Uterus (tissue), 4 donors: ENCODE results near the gene MORC3. TPM values are rescaled to one million over a fixed set of nuclear protein-coding genes. Genes with fewer than 3 reads are reported as not detected.

ENCODE experiments used
- DNase-seq, 2 donors: peaks; one replicate each; pipeline ENCODE4 v3.0.0-alpha.2; 2019 to 2020
- H3K27ac ChIP-seq, 2 donors: fragments of 200-600 bp; sonication (generic); 1 replicate in 1 of 2; 2 replicates in 1 of 2; pipeline ENCODE4 v1.5.1; 2016 to 2018
- H3K27me3 ChIP-seq, 2 donors: fragments of 200-600 bp; sonication (generic); one replicate each; pipeline ENCODE4 v1.5.1; 2018 to 2019; ENCODE audit warnings: control low read depth in 1 of 2
- H3K36me3 ChIP-seq, 2 donors: fragments of 200-600 bp; sonication (generic); one replicate each; pipeline ENCODE4 v1.5.1; 2019; ENCODE audit warnings: control low read depth in 1 of 2
- H3K4me1 ChIP-seq, 2 donors: fragments of 200-600 bp; sonication (generic); one replicate each; pipeline ENCODE4 v1.5.1; 2018 to 2019; ENCODE audit warnings: control low read depth in 1 of 2
- H3K4me3 ChIP-seq, 2 donors: fragments of 200-600 bp; sonication (generic); 1 replicate in 1 of 2; 2 replicates in 1 of 2; pipeline ENCODE4 v1.5.1; 2018 to 2019; ENCODE audit warnings: mild to moderate bottlenecking in 1 of 2
- H3K9me3 ChIP-seq, 2 donors: fragments of 200-600 bp; sonication (generic); one replicate each; pipeline ENCODE4 v1.5.1; 2019; ENCODE audit warnings: control low read depth in 1 of 2
- CTCF ChIP-seq, 4 experiments: fragments of 200-600 bp in 2 of 4; fragments of 450-650 bp in 2 of 4; sonication (generic) in 2 of 4; IDR thresholded peaks; one replicate each; pipeline ENCODE4 v1.5.1; 2016 to 2019; ENCODE audit warnings: antibody characterized with exemption in 4 of 4, mild to moderate bottlenecking in 2 of 4, moderate library complexity in 1 of 4
- POLR2A ChIP-seq, 2 donors: fragments of 450-650 bp; IDR thresholded peaks; one replicate each; pipeline ENCODE4 v1.6.1; 2016; ENCODE audit warnings: antibody characterized with exemption in 2 of 2, mild to moderate bottlenecking in 1 of 2, moderate library complexity in 1 of 2
- intact Hi-C: fragments of 100-400 bp; cut with DNase I; formaldehyde crosslinking; loops from one replicate; pipeline ENCODE4 v1.15.1; 2023; ENCODE audit warnings: low total_unique reads
- total RNA-seq, 4 donors: library from RNA; depleted of rRNA in 3 of 4; stranded (reverse); fragments of >200 nt in 3 of 4; gene quantifications; one replicate each; pipeline versions ENCODE4 v1.1.0 to v1.2.4, GENCODE V29; 2014 to 2023
- donor health status: DM: yes; HTN: yes; CAD: no.

MORC3 gene
- total RNA-seq, 4 donors from 2014 or later: 23.3 to 95.1 (median 59.4) TPM

GRCh38 chr21:36349315-36349714, 29.3 kb downstream of the MORC3 start:
- intact Hi-C loops: no loop called here
- H3K4me3 ChIP-seq: no peak overlapping the region
- no peak for DNase-seq
- H3K9me3 ChIP-seq: no peaks in the 10 kb centered on the region
- no peaks in the 10 kb centered on the region for H3K4me1 ChIP-seq
- peak overlapping the region; percentile 34 to 62 for H3K27ac ChIP-seq
- no peaks in the 10 kb centered on the region for H3K36me3 ChIP-seq
- TF ChIP-seq POLR2A (IDR thresholded peaks at IDR 0.05) (no peak), CTCF (IDR thresholded peaks at IDR 0.05) (no peak)
- no peaks in the 10 kb centered on the region for H3K27me3 ChIP-seq

- no peaks in the 10 kb centered on the region for H3K9me3 ChIP-seq
- no peaks in the 10 kb centered on the region for H3K36me3 ChIP-seq
- H3K4me3 ChIP-seq: no peak overlapping the region
- intact Hi-C loops: no loop called here
- H3K4me1 ChIP-seq: no peaks in the 10 kb centered on the region
- peak overlapping the region; percentile 34 to 62 for H3K27ac ChIP-seq
- TF ChIP-seq POLR2A (IDR thresholded peaks at IDR 0.05) (no peak), CTCF (IDR thresholded peaks at IDR 0.05) (no peak)
- DNase-seq: no peak
- no peaks in the 10 kb centered on the region for H3K27me3 ChIP-seq
Measured at GRCh38 chr21:36350282-36350910, 30.4 kb downstream of the MORC3 start.

- H3K9me3 ChIP-seq: no peaks in the 10 kb centered on the region
- no peak overlapping the region for H3K4me3 ChIP-seq
- H3K27me3 ChIP-seq: no peaks in the 10 kb centered on the region
- TF ChIP-seq POLR2A (IDR thresholded peaks at IDR 0.05) (no peak), CTCF (IDR thresholded peaks at IDR 0.05) (no peak)
- H3K4me1 ChIP-seq: no peaks in the 10 kb centered on the region
- no peak for DNase-seq
- H3K27ac ChIP-seq: peak overlapping the region in 1 of 2 donors; percentile 7
- H3K36me3 ChIP-seq: no peaks in the 10 kb centered on the region
- intact Hi-C loops: no loop called here
Measured at GRCh38 chr21:36354918-36355680, 35.1 kb downstream of the MORC3 start.

GRCh38 chr21:36355868-36356267, 35.9 kb downstream of the MORC3 start:
- no peak for DNase-seq
- TF ChIP-seq CTCF (IDR thresholded peaks at IDR 0.05): no peak
- no peak for TF ChIP-seq POLR2A (IDR thresholded peaks at IDR 0.05)
- Histone ChIP-seq H3K27me3 (no peaks in the 10 kb centered on the region), H3K4me3 (no peak overlapping the region), H3K36me3 (no peaks in the 10 kb centered on the region), H3K27ac (peak overlapping the region in 1 of 2 donors; percentile 7), H3K9me3 (no peaks in the 10 kb centered on the region), H3K4me1 (no peaks in the 10 kb centered on the region)
- intact Hi-C loops: no loop called here

- Histone ChIP-seq H3K27me3 (no peaks in the 10 kb centered on the region), H3K4me1 (no peaks in the 10 kb centered on the region), H3K4me3 (no peak overlapping the region), H3K36me3 (no peaks in the 10 kb centered on the region), H3K9me3 (no peaks in the 10 kb centered on the region), H3K27ac (no peak overlapping the region)
- DNase-seq: no peak
- intact Hi-C loops: no loop called here
- TF ChIP-seq CTCF (IDR thresholded peaks at IDR 0.05) (no peak), POLR2A (IDR thresholded peaks at IDR 0.05) (no peak)
Measured at GRCh38 chr21:36359185-36359584, 39.2 kb downstream of the MORC3 start.
